ENCODE data around the gene CXorf38.

The CXorf38 gene, protein sequence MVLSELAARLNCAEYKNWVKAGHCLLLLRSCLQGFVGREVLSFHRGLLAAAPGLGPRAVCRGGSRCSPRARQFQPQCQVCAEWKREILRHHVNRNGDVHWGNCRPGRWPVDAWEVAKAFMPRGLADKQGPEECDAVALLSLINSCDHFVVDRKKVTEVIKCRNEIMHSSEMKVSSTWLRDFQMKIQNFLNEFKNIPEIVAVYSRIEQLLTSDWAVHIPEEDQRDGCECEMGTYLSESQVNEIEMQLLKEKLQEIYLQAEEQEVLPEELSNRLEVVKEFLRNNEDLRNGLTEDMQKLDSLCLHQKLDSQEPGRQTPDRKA

DNA sequence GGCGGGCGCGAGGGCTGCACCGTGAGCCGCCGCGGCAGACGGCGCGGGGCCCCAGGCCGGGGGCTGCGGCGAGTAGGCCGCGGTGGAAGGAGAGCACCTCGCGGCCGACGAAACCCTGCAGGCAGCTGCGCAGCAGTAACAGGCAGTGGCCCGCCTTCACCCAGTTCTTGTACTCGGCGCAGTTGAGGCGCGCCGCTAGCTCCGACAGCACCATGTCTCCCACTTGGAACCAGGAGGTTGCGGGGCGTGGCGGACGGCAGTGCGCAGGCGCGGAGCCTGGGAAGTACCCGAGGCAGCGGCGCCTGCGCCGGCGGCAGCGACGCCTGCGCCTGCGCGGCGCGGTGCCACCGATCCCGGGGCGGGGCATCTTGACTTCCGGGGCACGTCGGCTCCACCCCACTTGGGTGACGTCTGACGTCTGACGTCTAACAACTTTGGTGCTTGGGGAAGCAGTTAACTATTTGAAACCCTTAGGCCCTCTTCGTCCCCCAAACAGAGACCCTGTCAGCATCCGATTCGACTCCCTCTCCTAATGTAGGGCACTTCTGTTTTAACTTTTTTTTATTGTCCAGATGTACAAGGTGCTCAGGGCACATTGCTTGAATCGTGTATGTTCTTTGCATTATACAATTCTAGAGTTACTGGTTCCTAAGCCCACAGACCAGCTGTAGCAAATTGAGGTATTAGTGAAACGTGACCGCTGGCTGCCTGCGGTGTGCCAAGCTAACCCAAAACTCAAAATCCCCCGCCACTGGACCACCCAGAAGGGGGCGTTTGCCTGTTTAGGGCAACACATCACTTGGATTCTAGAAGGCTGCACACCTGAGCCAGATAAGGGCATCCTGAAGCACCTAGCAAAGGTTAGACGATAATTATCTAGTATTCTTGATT is at the start of gene CXorf38:
Gene CXorf38, minus strand, starts transcription at position 255 of the 891 bp plus-strand sequence. Its CDS starts 41 bp downstream, at position 214.
- DNase-seq = peak; percentile 77

DNA sequence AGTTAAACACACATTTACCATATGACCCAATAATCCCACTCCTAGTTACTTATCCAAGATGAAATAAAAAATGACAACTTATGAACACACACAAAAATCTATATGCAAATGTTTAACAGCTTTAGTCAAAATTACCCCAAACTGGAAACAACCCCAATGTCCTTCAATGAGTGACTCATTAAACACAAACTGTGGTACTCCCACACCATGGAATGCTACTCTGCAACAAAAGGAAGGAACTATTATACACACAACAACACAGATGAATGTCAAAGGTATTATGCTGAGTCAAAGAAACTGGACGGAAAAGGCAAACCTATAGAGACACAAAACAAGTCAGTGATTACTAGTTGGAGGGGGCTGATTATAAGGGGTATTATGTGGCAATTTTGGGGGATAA is 47.4 kb upstream of the CXorf38 start:
- DNase-seq = no peak

DNA sequence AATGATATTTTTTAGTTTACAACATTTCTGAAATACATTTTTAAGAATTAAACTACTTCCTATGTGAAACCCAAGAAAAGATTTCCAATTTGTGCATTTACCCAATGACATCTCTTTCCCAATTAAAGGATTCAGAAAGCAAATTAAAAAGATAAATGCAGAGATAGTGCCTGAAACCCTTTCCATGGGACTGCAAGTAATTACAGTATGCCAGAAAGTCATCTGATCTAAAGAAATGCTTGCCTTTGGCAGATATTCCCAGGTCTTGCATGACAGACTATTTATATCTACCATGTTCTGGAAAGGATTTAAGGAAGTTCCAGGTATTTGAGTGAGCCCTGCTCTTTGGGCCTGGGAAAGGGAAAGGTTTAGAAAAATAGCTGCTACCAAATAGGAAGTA is 41.6 kb upstream of the CXorf38 start:
- no peak for DNase-seq

DNA sequence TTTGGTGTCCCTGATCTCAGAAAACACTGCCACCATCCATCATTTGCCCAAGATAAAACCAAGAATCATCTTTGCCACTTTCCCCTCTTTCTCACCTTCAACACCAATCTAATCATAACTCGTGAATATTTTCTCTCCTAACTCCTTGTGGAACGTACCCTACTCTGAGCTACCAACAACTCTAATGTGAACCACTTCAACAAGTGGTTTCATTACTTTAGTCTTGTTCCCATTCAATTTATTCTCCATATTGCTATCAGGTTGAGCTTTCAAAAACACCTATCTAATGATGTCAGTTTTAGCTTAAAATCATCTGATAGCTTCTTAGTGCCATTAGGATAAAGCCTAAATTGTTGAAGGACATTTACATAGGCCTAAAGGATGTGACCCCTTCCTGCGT is 39.8 kb upstream of the CXorf38 start:
- no peak for DNase-seq

DNA sequence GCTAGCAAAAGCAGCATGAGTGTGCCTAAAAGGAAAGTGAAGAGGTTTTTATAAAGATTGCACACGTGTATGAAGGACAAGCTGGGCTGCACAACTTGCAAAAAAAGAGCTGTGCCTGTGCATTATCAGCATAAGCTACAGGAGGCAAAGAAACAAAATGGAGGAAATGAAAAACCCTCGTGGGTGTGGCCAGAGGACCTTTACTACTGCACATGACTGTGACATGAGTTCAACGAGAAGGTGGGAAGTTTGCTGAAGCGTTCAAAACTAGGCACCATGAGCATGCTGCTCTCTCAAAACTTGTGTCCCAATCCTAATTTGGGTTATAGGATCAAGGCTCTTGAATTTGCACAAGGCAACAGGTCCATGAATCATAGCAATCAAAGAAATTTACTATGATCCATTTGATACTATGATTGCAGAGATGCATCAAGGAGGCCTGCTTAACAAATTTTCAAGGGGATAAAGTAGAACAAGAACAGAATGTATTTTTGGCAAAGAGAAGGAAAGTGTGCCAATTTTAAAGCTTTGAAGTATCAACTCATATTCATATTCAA is 38.1 kb upstream of the CXorf38 start:
- no peak for DNase-seq

DNA sequence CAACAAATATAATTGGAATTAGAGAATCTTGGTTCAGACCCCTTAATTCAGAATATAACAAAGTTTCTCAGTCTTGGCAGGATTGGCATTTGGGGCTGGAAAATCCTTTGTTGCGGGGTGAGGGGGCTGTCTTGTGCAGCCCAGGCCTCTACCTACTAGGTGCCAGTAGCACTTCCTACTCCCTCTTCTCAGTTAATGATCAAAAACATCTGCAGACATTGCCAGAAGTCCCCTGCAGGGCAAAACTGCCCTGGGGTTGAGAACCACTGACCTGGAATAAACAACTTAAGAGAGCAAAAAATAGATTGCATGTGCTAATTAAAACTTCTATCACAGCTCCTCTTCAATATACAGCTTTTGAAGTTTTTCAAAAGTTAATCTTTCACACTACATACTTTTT is 36.7 kb upstream of the CXorf38 start:
- DNase-seq = no peak

DNA sequence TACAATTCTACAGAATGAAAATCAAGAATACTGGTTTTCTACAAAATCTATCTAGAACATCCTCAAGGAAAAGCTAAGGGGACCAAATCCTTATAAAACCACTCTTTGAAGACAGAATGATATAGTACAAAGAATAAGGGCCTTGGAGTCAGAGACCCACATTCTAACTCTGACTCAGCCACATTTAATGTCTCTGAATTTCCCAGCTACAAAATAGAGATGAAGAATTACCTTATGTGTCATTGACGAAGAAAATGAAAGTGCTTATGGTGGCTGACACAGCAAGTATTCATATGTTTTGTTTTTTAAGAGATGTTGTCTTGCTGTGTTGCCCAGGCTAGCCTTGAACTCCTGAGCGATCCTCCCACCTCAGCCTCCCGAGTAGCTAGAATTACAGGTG is 35.9 kb upstream of the CXorf38 start:
- no peak for DNase-seq

DNA sequence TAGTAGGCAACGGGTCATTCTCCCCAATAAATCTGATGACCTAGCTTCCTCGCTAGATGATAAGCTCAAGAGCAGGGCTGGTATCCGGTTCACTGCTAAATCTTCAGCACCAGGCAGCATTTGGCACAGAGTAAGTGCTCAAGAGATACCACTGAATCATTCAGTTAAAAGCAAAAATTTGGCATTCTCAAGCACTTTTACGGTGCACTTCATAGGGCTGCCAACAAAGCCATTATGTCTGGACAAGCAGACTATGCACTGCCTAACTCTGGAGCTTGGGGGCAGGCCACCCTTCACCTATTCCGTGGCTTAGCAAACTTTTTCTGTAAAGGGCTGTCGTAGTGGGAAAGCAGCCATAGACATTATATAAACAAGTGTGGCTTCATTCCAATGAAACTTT is 23.8 kb upstream of the CXorf38 start:
- DNase-seq = no peak

DNA sequence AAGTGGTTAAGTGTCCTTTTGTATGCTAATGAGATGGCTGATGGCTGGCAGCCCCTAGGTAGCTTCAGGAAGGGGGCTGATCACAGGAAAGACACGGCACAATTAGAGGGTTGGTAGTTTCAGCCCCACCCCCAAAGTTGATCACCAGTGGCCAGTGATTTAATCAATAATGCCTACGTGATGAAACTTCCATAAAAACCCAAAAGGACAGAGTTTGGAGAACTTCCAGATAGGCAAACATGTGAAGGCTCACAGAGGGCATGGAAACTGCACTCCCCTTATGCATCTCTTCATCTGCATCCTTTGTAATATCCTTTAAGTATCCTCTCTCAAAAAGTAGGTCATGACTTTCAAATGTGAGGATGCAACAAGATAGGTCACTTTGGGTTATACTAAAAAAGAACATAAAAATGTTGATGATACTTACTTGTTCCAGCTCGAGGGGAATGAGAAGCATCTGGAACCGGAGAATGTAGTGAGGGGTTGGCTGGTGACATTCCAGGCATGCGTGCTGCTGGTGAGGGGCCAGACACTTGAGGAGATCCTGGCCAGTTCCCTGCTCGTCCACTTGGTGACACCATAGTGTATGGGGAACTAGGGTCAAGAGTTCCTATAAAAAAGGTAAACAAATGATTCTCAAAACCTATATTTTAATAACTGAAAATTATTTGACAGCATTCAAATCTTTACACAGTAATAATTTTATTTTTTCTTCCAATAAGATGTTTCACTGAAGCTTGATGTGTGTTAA is 16.7 kb upstream of the CXorf38 start:
- no peak for DNase-seq

DNA sequence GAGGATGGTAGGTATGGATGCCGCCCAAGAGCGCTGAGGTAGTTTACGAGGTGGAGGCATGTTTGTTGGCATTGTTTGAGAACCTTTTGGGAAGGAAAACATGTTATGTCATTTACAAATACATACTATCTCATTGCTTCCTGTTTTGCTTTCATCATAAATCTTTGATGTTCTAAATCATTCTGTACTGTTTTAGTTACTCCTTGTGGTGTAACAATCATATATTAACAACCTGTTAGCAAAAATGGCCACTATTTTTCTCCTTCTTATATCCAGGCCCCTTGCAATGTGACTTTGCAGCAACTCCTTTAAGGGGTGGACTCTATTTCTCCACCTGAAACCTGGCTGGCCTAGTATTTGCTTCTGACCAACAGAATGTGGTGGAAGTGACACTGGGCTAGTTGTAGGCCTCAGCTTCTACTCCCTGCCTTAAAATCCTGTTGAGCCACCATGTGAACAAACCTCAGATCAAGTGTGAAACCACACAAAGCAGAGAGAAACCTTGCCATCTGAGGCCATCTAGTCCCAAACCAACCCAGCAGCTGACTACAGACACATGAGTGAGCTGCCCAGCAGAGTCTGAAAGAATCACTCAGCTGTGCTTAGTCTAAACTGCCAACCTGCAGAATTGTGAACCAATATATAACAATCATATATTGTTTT is 15.8 kb upstream of the CXorf38 start:
- DNase-seq = no peak

DNA sequence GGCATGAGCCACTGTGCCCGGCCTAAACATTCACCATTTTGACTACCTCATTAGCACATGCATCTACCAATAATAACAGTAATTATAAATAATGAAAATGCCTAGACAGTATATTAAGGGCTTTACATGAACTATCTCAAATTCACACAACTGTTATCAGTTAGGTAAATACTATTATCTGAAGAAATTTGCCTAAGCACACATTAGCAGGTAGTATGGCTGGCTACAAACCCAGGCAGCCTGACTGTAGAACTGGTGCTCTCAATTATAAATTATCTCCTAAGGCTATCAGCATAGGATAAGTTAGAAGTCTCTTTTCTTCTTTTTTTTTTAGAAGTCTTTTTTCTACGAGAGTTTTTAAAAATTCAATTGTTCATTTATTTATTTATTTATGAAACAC is 14.1 kb upstream of the CXorf38 start:
- no peak for DNase-seq

DNA sequence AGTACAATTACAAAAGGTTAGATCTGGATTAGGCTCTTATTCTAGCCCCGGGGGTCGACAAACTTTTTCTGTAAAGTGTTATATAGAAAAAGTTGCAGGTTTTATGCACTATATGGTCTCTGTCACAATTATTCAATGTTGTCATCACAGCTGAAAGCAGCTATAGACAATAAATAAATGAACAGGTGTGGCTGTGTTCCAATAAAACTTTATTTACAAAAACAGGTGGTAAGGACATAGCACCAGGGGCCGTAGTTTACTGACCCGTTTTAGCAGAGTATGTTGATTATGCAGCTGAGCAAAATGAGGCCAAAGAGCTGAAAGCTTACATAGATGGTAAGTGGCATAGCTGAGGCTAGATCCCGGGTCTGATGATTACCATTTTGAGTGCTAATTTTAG is 13.0 kb upstream of the CXorf38 start:
- DNase-seq = no peak

DNA sequence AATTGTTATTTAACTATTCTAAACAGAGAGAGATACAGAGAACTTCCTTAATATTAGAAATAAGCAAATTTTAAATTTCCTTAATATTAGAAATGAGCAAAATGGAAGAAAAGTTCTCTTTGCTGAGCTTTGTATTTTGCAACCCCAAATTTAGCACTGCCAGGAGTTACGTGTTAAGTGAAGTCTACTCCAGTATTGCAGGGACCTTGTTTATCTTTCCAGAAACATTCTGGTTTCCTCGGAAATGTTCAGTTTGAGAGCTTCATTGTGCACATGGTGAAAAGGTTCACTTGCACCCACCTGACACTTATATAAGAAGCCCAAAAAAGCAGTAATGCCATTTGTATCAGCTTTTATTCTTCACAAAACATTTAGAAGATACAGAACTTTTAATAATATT is 6.2 kb upstream of the CXorf38 start:
- DNase-seq = no peak

DNA sequence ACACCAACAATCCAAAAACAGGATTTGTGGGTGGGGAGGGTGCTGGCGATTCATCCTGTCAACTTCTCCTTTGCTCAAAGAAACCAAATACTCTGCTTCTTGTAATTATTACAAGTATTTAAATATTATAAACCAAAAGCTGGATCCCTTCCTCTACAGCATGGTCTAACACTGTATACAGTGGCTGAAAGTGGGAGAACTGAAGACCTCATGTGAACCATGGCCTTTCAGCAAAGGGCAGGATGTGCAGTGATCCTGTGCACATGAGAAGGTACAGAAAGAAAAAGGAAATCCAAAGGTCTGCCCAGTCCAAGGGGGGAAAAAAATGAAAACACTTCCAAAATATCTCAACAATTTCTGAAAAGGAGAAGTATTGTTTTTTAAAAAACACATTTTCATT is 5.3 kb upstream of the CXorf38 start:
- DNase-seq = no peak

DNA sequence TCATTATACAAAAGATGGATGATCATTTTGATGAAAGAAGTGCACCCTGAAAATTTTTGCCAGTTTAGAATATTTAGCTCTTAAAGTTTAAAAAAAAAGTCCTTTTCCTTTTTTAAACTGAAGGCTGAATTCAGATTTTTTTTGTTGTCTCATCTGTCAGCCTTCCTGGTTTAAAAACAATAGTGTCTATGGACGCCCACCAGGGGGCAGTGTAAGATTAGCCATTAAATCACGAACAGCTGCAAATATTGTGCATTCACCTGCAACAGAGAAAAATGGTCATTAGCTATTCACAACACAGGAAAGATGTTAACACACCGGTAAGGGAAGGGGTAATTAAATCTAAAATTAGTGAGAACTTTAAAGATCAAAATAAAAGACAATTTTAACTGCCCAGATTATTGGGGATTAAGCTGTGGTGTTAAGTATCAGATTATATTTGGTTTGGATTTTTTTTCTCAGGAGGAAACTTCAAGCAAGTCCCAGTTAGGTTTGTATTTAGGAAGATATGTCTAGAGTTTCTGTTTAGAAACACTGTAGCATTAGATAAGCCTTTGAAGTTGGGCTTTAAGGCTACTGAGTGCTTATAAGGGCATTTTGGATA is 4.4 kb upstream of the CXorf38 start:
- DNase-seq = no peak

DNA sequence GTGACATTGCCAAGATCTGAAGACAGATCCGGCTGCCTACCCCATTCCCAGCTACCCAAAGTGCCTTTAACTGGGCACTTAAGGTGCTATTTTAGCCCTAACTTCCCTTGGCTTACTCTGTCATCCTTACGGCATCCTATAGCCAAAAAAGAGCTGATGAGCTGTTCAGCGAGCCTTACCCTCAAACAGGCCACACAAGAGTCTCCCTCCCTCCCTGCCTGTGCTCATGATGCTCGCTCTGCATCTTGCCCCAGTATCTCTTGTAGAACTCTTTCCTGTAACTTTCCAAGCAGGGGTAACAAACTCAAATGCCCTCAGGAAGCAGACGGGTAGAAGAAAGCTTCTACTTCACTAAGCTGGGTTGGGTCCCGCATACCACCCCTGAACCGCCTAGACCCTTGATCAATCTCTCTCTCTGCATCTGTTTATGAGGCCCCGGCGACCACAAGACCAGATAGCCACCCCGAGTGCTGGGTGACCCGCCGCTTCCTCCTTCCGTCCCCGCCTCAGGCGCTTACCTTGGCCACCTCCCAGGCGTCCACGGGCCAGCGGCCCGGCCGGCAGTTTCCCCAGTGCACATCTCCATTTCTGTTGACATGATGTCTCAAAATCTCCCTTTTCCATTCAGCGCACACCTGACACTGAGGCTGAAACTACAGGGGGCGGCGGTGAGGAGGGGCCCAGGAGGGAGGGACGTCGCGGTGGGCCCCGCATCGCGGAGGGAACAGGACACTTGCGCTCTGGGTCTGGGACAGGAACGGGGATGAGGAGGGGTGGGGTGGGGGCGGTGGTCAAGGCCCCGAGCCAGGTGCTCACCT is 663 bp downstream of the CXorf38 start:
- DNase-seq = no peak

DNA sequence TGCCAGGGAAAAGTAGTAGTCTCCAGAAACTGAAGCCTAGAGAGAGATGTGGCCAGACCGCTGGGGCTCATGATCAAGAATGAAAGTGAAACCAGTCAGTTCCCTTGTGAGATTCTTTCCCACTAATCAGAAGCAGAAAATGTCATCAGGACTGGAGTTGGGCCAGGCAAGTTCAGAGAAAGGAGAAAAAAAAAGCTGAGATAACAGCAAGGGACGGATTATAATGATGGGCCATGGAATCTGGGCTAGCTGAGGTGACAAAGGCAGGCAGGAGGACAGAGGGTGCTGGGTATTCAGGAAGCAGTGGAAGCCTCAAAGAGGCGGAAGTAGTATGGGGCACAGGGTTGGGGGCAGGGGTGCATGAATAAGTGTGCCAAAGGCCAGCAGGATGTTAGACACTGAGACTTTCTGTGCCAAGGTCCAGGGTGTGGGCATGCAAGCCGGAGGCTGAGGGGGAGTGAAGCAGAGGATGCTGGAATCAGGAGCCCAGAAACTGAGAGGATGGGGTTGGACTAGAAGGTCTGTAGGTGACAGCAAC is 2.5 kb downstream of the CXorf38 start:
- no peak for DNase-seq

DNA sequence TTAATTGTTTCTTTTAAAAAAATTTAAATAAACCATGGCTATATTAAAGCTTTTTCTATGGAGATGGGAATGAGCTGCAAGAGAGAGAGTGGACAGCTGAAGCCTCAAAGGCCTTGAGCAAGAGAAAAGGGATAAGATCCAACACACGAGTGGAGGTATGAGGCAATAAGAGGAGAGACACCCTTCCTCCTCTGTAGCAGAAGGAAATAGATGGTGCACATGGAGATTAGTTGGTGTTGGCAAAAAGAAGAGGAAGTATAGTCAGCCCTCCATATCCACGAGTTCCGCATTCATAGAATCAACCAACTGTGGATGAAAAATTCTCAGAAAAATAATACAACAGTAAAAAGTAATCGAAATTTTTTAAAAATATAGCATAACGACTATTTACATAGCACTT is 3.2 kb downstream of the CXorf38 start:
- DNase-seq = no peak

DNA sequence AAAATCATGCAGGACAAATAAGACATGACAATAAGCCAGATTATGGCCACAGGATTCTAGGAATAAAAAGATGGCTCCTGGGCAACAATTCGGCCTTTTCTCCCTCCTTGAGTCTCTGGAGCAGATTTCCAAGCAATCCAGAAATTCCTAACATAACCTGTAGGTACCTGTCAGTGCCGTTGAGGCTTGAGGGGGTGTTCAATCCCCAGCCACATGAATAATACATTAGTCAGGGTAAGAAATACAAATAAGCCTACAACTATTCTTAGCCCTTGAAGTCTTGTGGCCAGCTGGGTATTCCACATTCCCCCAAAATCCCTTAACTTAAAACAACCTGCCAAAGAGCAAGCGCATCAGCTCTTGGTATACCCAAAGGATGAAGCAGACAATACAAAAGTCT is 9.7 kb downstream of the CXorf38 start:
- no peak for DNase-seq

DNA sequence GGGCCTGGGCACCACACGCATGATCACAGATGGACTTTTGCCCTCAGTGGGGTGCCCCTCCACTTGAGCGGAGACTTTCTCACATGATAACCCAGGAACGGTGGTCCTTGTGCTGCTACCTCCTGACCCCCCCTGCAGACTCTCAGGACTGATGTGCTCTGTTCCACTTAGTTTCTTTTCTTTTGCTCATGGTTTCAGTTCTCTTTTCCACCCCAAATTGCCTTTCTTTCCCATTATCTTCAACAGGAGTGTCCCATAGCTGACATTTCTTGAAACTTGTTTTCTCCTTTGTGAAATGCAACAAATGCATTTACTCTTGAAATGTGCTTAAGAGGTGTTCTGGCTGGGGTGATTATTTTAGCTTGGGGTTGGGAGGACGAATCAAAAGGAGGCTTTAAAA is 15.2 kb downstream of the CXorf38 start:
- no peak for DNase-seq

DNA sequence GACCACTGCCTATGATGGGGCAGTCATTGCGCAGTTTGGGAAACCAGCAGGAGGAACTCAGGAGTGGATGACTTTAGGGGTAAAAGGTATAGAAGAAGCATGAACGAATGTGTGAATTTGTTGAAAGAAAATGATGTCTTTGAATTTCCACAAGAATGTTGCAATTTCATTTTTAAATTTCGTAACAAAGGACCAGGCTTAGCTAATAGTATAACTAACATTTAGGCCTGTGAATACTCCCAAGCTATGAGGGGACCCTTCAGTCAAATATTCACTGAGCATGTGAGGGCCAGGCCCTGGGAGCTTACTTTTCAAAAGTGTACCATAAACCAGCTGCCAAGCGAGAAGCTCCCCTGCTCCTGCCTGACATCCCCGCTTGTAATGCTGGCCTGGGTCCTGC is 18.9 kb downstream of the CXorf38 start:
- DNase-seq = no peak
